GM19463 (cell line): ENCODE measurements around the gene SEPTIN7.
A peak's percentile ranks its signal among the peaks of the same experiment; 100 is the strongest.
"Not testable (repeated sequence)": the region's sequence is repeated elsewhere in the genome, so short reads cannot be mapped to it uniquely, and the experiment has no call there.

Experiments used
- ATAC-seq: cut with Tn5 transposase; IDR thresholded peaks from one replicate; pipeline ENCODE4 v1.9.1; 2021; ENCODE audit warnings: mild to moderate bottlenecking, moderate library complexity; ENCODE audit not compliant: unreplicated experiment

SEPTIN7 gene

GRCh38 chr7:35800718-35801391, at the start of gene SEPTIN7:
Gene SEPTIN7 (plus strand): TSS chr7:35801057. CDS start chr7:35801210, 153 bp downstream.
- peak; percentile 81 for ATAC-seq

- no peak for ATAC-seq
Measured at GRCh38 chr7:35752742-35753141, 48.1 kb upstream of the SEPTIN7 start.

- ATAC-seq = no peak
Measured at GRCh38 chr7:35753761-35754603, 46.9 kb upstream of the SEPTIN7 start.

- ATAC-seq = no peak
Measured at GRCh38 chr7:35754741-35755140, 46.1 kb upstream of the SEPTIN7 start.

GRCh38 chr7:35755711-35756110, 45.1 kb upstream of the SEPTIN7 start:
- ATAC-seq = no peak

DNA sequence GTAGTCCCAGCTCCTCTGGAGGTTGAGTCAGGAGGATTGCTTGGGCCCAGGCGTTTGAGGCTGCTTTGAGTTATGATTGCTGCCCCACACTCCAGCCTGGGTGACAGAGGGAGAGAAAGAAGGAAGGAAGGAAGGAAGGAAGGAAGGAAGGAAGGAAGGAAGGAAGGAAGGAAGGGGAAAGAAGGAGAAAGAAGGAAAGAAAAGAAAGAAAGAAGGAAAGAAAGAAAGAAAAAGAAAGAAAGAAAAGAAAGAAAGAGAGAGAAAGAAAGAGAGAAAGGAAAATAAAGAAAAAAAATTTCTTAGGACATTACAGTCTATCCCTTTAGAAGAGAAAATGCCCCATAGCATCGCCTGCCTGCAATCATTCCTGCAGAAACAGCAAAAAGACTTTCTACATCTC, 44.4 kb upstream of the SEPTIN7 start:
- ATAC-seq = not testable (repeated sequence)

DNA sequence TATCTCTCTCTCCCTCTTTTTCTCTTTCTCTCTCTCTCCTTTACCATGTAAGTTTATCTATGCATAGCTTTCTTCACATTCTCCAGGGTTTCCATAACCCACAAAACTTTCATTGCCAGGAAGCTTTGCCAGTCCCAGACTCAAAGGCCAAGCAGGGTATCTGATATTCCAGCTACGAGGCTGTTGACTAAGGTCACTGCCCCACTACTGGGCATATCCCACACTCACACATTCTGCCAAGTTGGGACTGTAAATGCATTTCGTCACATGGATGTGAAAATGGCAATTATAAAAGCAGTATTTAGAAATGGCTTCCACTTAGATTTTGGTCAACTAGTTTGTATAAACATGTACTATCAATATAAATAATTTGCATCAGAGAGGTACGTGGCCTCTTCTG, 43.3 kb upstream of the SEPTIN7 start:
- no peak for ATAC-seq

GRCh38 chr7:35758421-35758820, 42.4 kb upstream of the SEPTIN7 start:
- no peak for ATAC-seq

DNA sequence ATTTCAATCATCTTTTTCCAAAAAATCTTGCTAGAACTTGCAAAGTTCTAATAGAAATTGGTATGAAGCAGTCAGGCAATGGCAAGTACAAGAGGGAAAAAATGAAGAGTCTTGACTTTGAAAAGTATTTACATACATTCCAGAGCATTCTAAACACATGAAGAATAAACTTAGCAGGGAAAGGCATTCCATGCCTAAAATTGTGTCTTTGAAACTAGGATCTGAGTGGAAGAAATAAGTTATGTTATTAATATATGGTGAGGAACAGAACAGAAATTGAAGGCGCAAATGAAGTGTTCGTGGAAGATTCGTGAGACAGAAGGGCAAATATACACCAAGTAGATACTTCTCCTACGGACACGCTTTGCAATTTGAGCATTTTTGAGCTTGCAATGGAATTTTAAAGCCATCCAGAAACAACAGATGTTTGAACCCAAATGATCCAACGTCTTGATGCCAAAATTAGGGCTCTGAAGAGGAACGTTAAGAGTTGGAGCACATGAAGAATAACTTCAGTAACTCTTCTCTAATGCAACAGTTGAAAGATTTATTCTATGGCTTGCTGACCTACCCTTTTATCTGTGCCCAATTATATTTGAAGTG, 40.6 kb upstream of the SEPTIN7 start:
- no peak for ATAC-seq

DNA sequence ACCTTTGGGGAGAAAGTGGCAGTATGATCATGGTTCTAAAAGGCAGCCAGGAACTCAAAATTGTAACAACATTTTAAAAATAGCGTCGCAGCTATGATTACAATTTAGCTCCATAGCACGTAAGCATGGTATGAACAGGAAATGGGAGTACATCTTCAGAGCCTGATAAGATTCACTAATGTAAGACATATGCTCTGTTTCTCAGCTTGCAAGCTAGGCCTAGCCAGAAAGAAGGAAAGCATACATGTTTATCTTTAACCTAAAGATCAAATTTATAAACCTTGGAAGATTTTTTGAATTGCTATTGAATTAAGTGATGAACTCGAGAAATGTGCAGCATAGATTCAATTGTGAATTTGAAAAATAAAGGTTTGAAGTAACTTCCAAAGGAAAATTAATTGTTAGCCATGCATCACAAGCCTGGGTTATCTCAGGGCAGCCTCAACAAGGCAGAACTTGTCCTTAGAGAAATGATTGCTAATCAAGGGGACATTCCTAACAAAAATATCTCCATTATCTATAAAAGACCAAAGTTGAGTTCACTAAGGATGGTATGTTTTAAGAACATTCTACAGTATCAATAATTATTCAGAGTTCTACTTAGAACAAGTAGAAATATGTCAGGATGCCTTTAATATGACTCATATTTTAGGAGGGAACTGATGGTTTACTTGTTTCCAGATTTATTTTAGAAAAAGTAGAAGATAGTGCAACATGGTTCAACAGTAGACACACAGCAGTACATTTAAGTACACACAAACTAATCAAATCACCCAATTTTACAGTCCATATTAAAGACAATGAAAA, 38.8 kb upstream of the SEPTIN7 start:
- no peak for ATAC-seq

DNA sequence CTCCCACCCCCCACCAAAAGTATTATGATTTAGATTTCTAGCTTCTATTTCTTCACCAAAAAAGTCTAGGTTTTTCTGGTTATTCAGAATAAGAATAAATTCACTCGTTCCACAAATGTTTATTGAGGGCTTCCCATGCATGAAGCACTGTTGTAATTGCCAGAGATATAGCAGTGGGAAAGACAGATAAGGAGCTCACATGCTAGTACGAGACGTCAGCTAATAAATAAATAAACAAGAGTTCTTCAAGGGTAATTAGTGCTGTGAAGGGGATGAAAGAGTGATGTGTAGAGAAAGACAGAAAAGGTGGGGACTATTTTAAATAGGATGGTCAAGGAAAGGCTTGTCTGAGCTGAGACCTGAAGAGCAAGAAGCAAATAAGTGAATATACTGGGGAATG, 38.1 kb upstream of the SEPTIN7 start:
- no peak for ATAC-seq

DNA sequence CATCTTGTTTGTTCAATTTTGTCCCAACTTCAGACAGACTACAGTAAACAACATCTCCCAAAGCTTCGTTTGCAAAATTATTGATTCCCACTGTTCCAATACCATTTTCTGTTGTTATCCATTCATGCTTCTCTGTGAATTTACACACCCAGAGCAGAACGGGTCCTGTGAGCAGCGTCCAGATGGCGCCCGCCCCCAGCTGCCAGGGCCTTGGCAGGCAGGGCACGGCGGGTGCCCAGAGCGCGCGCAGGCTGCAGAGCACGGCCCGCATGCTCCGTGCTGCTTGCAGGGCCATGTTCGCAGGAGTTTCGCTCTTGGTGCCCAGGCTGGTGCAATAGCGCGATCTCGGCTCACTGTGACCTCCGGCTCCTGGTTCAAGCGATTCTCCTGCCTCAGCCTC, 32.5 kb upstream of the SEPTIN7 start:
- no peak for ATAC-seq

DNA sequence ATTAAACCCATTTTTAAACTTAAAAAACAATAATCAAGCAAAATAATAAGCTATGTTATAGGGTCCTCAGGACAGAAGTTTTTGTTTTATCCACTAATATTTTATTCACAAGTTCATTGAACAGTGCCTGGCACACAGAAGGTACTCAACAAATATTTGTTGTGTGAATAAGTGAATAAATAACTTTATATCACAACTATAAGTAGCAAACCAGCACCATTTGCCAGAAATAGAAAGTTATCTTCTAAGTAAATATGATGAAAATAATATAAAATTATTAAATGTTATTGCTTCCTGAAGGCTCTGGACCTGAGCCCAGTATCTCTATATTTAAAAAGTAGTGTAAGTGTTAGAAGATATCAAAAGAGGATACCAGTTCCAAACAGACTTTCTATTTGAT, 29.1 kb upstream of the SEPTIN7 start:
- ATAC-seq = no peak

DNA sequence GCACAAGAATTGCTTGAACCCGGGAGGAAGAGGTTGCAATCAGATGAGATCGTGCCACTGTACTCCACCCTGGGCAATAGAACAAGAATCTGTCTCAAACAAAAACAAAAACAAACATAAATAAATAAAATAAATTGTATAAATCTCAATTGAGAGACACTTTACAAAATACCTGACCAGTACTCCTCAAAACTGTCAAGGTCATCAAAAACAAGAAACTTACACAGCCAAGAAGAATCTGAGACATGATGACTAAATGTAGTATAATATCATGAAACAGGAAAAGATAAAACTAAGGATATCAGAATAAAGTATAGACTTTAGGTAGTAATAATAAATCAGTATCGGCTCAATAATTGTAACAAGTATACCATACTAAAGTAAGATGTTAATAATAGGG, 26.9 kb upstream of the SEPTIN7 start:
- no peak for ATAC-seq

- no peak for ATAC-seq
Measured at GRCh38 chr7:35776686-35777085, 24.2 kb upstream of the SEPTIN7 start.

- ATAC-seq = no peak
Measured at GRCh38 chr7:35777121-35777520, 23.7 kb upstream of the SEPTIN7 start.

- no peak for ATAC-seq
Measured at GRCh38 chr7:35780070-35780469, 20.8 kb upstream of the SEPTIN7 start.

- no peak for ATAC-seq
Measured at GRCh38 chr7:35781200-35781701, 19.6 kb upstream of the SEPTIN7 start.

DNA sequence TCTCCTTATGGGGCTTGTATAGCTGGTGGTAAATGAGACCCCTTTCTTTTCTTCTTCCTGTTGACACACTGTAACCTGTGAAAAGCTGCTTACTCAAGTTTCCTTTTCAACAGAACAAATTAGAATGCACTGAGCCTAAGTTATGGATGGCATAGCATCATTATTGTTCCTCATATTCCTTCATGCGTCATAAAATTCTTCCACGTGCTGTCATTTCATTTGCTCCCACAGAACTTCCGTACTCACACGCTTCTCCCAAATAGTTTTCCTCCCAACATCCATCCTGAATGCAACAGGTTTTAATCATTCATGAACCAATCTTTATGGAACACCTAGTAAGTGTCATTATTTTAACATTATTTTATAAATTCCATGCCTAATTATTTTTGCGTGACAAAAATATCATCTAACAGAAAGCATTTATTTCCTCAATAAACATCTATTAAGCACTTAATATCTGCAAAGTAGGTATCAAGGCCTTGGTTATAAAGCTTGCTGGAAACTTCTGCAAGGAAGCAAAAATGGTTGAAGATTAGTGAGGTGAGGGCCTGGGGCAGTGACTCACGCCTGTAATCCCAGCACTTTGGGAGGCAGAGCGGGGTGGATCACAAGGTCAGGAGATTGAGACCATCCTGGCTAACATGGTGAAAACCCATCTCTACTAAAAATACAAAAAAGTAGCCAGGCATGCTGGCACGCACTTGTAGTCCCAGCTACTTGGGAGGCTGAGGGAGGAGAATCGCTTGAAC, 18.9 kb upstream of the SEPTIN7 start:
- no peak for ATAC-seq

DNA sequence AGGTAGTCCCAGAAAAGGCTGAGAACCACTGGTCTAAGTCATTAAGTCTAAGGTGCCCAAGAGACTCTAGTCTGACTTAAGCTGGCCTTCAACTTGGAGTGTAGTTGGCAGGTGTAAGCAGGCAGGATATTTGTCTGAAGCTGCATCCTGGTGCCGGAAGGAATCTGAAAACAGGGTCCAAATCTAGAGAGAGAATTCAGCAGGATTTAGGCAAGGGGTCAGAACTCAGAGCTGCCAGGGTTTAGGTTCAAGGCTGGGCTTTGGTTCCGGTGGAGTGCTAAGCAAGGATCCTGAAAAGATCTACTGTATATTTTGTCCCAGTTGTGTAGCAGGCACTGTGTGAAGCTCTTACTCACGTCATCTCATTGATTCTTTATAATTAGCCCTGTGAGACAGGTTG, 16.5 kb upstream of the SEPTIN7 start:
- no peak for ATAC-seq
